ENCODE measurements around the gene OR5D14. TPM values are rescaled to one million over a fixed set of nuclear protein-coding genes. Genes with fewer than 3 reads are reported as not detected.

Gene OR5D14
- total and polyA plus RNA-seq, 9 of the 15 experiments (the other 6 are each of a cell fraction or from before 2014, with no cell fraction given) = not detected

DNA sequence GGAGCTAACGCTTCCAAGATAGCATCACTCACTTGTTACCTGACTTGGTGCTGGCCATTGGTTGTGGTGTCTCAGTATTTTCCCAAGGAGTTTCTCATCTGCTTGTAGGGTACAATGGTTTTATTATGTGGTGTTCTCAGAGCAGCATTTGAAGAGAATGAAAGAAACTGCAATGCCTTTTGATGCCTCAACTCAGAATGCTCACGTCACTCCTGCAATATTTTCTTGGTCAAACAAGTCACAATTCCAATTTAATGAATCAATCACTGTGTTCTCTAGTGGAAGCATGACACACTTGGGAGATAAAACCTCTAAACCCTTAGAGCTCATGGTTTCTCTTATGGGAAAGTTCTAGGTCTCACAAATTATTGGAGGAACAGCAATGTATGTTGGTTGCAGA, 2.0 kb upstream of the OR5D14 start:
- ATAC-seq = no peak

DNA sequence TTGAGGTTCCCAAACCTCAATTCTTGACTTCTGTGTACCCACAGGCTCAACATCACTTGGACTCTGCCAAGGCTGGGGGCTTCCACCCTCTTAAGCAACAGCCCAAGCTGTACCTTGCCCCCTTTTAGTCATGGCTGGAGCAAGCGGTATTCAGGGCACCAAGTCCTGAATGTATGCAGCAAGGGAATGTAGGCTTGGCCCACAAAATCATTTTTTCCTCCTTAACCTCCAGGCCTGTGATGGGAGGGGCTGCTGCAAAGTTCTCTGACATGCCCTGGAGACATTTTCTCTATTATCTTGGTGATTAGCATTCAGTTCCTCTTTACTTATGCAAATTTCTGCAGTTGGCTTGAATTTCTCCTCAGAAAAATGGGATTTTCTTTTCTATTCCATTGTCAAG, 10.9 kb downstream of the OR5D14 start:
- TF ChIP-seq KDM4B (IDR thresholded peaks at IDR 0.05; ENCODE audit: borderline replicate concordance in 2 of 2, low read depth in 1 of 2) = no peak
- TF ChIP-seq, protein P1, sequence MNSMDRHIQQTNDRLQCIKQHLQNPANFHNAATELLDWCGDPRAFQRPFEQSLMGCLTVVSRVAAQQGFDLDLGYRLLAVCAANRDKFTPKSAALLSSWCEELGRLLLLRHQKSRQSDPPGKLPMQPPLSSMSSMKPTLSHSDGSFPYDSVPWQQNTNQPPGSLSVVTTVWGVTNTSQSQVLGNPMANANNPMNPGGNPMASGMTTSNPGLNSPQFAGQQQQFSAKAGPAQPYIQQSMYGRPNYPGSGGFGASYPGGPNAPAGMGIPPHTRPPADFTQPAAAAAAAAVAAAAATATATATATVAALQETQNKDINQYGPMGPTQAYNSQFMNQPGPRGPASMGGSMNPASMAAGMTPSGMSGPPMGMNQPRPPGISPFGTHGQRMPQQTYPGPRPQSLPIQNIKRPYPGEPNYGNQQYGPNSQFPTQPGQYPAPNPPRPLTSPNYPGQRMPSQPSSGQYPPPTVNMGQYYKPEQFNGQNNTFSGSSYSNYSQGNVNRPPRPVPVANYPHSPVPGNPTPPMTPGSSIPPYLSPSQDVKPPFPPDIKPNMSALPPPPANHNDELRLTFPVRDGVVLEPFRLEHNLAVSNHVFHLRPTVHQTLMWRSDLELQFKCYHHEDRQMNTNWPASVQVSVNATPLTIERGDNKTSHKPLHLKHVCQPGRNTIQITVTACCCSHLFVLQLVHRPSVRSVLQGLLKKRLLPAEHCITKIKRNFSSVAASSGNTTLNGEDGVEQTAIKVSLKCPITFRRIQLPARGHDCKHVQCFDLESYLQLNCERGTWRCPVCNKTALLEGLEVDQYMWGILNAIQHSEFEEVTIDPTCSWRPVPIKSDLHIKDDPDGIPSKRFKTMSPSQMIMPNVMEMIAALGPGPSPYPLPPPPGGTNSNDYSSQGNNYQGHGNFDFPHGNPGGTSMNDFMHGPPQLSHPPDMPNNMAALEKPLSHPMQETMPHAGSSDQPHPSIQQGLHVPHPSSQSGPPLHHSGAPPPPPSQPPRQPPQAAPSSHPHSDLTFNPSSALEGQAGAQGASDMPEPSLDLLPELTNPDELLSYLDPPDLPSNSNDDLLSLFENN (IDR thresholded peaks at IDR 0.05; ENCODE audit: low read depth in 2 of 2, low read length in 2 of 2) = no peak
- TF ChIP-seq, protein P2, sequence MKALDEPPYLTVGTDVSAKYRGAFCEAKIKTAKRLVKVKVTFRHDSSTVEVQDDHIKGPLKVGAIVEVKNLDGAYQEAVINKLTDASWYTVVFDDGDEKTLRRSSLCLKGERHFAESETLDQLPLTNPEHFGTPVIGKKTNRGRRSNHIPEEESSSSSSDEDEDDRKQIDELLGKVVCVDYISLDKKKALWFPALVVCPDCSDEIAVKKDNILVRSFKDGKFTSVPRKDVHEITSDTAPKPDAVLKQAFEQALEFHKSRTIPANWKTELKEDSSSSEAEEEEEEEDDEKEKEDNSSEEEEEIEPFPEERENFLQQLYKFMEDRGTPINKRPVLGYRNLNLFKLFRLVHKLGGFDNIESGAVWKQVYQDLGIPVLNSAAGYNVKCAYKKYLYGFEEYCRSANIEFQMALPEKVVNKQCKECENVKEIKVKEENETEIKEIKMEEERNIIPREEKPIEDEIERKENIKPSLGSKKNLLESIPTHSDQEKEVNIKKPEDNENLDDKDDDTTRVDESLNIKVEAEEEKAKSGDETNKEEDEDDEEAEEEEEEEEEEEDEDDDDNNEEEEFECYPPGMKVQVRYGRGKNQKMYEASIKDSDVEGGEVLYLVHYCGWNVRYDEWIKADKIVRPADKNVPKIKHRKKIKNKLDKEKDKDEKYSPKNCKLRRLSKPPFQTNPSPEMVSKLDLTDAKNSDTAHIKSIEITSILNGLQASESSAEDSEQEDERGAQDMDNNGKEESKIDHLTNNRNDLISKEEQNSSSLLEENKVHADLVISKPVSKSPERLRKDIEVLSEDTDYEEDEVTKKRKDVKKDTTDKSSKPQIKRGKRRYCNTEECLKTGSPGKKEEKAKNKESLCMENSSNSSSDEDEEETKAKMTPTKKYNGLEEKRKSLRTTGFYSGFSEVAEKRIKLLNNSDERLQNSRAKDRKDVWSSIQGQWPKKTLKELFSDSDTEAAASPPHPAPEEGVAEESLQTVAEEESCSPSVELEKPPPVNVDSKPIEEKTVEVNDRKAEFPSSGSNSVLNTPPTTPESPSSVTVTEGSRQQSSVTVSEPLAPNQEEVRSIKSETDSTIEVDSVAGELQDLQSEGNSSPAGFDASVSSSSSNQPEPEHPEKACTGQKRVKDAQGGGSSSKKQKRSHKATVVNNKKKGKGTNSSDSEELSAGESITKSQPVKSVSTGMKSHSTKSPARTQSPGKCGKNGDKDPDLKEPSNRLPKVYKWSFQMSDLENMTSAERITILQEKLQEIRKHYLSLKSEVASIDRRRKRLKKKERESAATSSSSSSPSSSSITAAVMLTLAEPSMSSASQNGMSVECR (CRISPR knock-in tag; IDR thresholded peaks at IDR 0.05) = no peak
- no peak for TF ChIP-seq HEY1 (CRISPR knock-in tag; IDR thresholded peaks at IDR 0.05; ENCODE audit: borderline replicate concordance)
- no peak for TF ChIP-seq STAT5B (CRISPR knock-in tag; IDR thresholded peaks at IDR 0.05)
- TF ChIP-seq ZFP36 (IDR thresholded peaks at IDR 0.05; ENCODE audit: low read depth, low read length, partially characterized antibody) = peak; percentile 20
- Histone ChIP-seq H3K27ac (ENCODE audit: extremely low read depth, low read depth, low read length) (no peak overlapping the region), H3K36me3 (ENCODE audit: control insufficient read depth, insufficient read depth, low read length) (no peaks in the 10 kb centered on the region), H3K4me1 (replicated peaks in 1 of 2; ENCODE audit: control insufficient read depth in 2 of 2, insufficient read depth in 2 of 2, low read length in 2 of 2) (no peaks in the 10 kb centered on the region), H3K9me3 (replicated peaks; ENCODE audit: control insufficient read depth, insufficient read depth, low read depth, low read length) (no peaks in the 10 kb centered on the region), H2AFZ (ENCODE audit: low read depth, low read length) (no peak overlapping the region), H3K27me3 (ENCODE audit: control insufficient read depth in 2 of 2, insufficient read depth in 2 of 2, low read length in 2 of 2) (no peaks in the 10 kb centered on the region), H4K20me1 (replicated peaks; ENCODE audit: control insufficient read depth, insufficient read depth, low read length) (no peaks in the 10 kb centered on the region), H3K4me3 (no peak overlapping the region), H3K79me2 (ENCODE audit: control insufficient read depth, insufficient read depth, low read length) (no peaks in the 10 kb centered on the region), H3K9me1 (ENCODE audit: control insufficient read depth, insufficient read depth, low read length) (no peaks in the 10 kb centered on the region), H3K4me2 (ENCODE audit: insufficient read depth, low read length) (no peak overlapping the region), H3K9ac (ENCODE audit: insufficient read depth in 1 of 2, low read depth in 2 of 2, low read length in 2 of 2) (no peak overlapping the region)
- no peak for DNase-seq (ENCODE audit: extremely low read depth in 1 of 4, low spot score in 3 of 4)
- 0% methylated on average over 1 of the region's 1 CpG for WGBS (ENCODE audit: insufficient coverage, low coverage, missing lambda C conversion rate)
- no peak for FAIRE-seq
- intact Hi-C loops (cut with micrococcal nuclease) = no loop called here
- CTCF ChIA-PET (ENCODE audit: low intra/inter-chr PET ratio) = no interaction called here
- ATAC-seq = no peak
- POLR2A ChIA-PET = no interaction called here
- BruUV-seq (replicated peaks) = no TSS peak
- in situ Hi-C loops (cut with MboI) = no loop called here

More for the DNA sequence above, 2.0 kb upstream of the OR5D14 start:
- H3K9me3 ChIP-seq (replicated peaks; ENCODE audit: control insufficient read depth, insufficient read depth, low read depth, low read length) = no peaks in the 10 kb centered on the region
- H3K4me3 ChIP-seq = no peak overlapping the region
- no peak overlapping the region for H3K9ac ChIP-seq (ENCODE audit: insufficient read depth in 1 of 2, low read depth in 2 of 2, low read length in 2 of 2)
- no peak for FAIRE-seq
- 0% methylated on average over 2 of the region's 2 CpGs for WGBS (ENCODE audit: insufficient coverage, low coverage, missing lambda C conversion rate)
- CTCF ChIA-PET (ENCODE audit: low intra/inter-chr PET ratio) = no interaction called here
- H3K4me1 ChIP-seq (replicated peaks in 1 of 2; ENCODE audit: control insufficient read depth in 2 of 2, insufficient read depth in 2 of 2, low read length in 2 of 2) = no peaks in the 10 kb centered on the region
- H3K36me3 ChIP-seq (ENCODE audit: control insufficient read depth, insufficient read depth, low read length) = no peaks in the 10 kb centered on the region
- no peaks in the 10 kb centered on the region for H3K27me3 ChIP-seq (ENCODE audit: control insufficient read depth in 2 of 2, insufficient read depth in 2 of 2, low read length in 2 of 2)
- no peak for DNase-seq (ENCODE audit: extremely low read depth in 1 of 4, low spot score in 3 of 4)
- no TSS peak for BruUV-seq (replicated peaks)
- no peak overlapping the region for H3K4me2 ChIP-seq (ENCODE audit: insufficient read depth, low read length)
- H3K79me2 ChIP-seq (ENCODE audit: control insufficient read depth, insufficient read depth, low read length) = no peaks in the 10 kb centered on the region
- in situ Hi-C loops (cut with MboI) (no loop called here), intact Hi-C loops (cut with micrococcal nuclease) (no loop called here)
- no peaks in the 10 kb centered on the region for H3K9me1 ChIP-seq (ENCODE audit: control insufficient read depth, insufficient read depth, low read length)
- POLR2A ChIA-PET = no interaction called here
- no peaks in the 10 kb centered on the region for H4K20me1 ChIP-seq (replicated peaks; ENCODE audit: control insufficient read depth, insufficient read depth, low read length)
- H3K27ac ChIP-seq (ENCODE audit: extremely low read depth, low read depth, low read length) = no peak overlapping the region
- H2AFZ ChIP-seq (ENCODE audit: low read depth, low read length) = no peak overlapping the region
- TF ChIP-seq ZFPM2 (CRISPR knock-in tag; IDR thresholded peaks at IDR 0.05) (no peak), ASH1L (IDR thresholded peaks at IDR 0.05; ENCODE audit: borderline replicate concordance, low read depth, partially characterized antibody) (no peak)

Data from K562 (cell line).